Vagina (tissue), 2 donors: ENCODE results near the gene ZWILCH.

Source experiments
- CTCF ChIP-seq, 3 experiments: fragments of 450-650 bp in 2 of 3; fragments of 200-600 bp in 1 of 3; sonication (generic) in 1 of 3; IDR thresholded peaks; one replicate each; pipeline ENCODE4 v1.5.1; 2017 to 2019; ENCODE audit warnings: antibody characterized with exemption in 3 of 3, mild to moderate bottlenecking in 2 of 3, moderate library complexity in 2 of 3
- POLR2AphosphoS5 ChIP-seq, 2 donors: sonication (generic); formaldehyde crosslinking; IDR thresholded peaks; one replicate each; pipeline ENCODE4 v1.9.0; 2017; ENCODE audit warnings: antibody characterized with exemption in 2 of 2, mild to moderate bottlenecking in 2 of 2, low read depth in 1 of 2; ENCODE audit not compliant: insufficient read depth in 1 of 2

GRCh38 chr15:66505430-66505811 lies 295 bp downstream of the ZWILCH start:
- TF ChIP-seq CTCF (IDR thresholded peaks at IDR 0.05) (no peak), POLR2AphosphoS5 (IDR thresholded peaks at IDR 0.05; ENCODE audit: insufficient read depth in 1 of 2, low read depth in 1 of 2) (no peak)
